Smooth muscle cell (in vitro differentiated cells): ENCODE results near the gene OR6K3. TPM values are rescaled to one million over a fixed set of nuclear protein-coding genes. Genes with fewer than 3 reads are reported as not detected.

Experiments
- DNase-seq: peaks from one replicate; lab custom pipeline; 2025; ENCODE audit not compliant: unreplicated experiment; lab: John Stamatoyannopoulos, UW
- H2AFZ ChIP-seq: fragments of 200-600 bp; sonication (generic); 2 replicates; pipeline ENCODE4 v1.6.0; 2016; ENCODE audit warnings: antibody characterized with exemption, low read depth, mild to moderate bottlenecking
- H3F3A ChIP-seq: fragments of 200-600 bp; sonication (generic); 2 replicates; pipeline ENCODE4 v1.6.0; 2017; ENCODE audit warnings: antibody characterized with exemption, low read depth
- H3K27ac ChIP-seq: fragments of 200-600 bp; sonication (generic); 2 replicates; pipeline ENCODE4 v1.5.1; 2016; ENCODE audit warnings: low read depth, mild to moderate bottlenecking
- H3K27me3 ChIP-seq: fragments of 200-600 bp; sonication (generic); 2 replicates; pipeline ENCODE4 v1.6.1; 2016; ENCODE audit warnings: low read depth, mild to moderate bottlenecking
- H3K36me3 ChIP-seq: fragments of 200-600 bp; sonication (generic); 2 replicates; pipeline ENCODE4 v1.5.1; 2016; ENCODE audit warnings: low read depth
- H3K4me1 ChIP-seq: fragments of 200-600 bp; sonication (generic); 2 replicates; pipeline ENCODE4 v1.5.1; 2016; ENCODE audit warnings: low read depth
- H3K4me2 ChIP-seq: fragments of 200-600 bp; sonication (generic); 2 replicates; pipeline ENCODE4 v1.6.0; 2016; ENCODE audit warnings: mild to moderate bottlenecking
- H3K4me3 ChIP-seq: fragments of 200-600 bp; sonication (generic); 2 replicates; pipeline ENCODE4 v1.5.1; 2016; ENCODE audit warnings: mild to moderate bottlenecking
- H3K79me2 ChIP-seq: fragments of 200-600 bp; sonication (generic); 2 replicates; pipeline ENCODE4 v1.6.0; 2016; ENCODE audit warnings: low read depth, mild to moderate bottlenecking
- H3K9ac ChIP-seq: fragments of 200-600 bp; sonication (generic); 2 replicates; pipeline ENCODE4 v1.6.0; 2016; ENCODE audit warnings: low read depth
- H3K9me3 ChIP-seq: fragments of 200-600 bp; sonication (generic); replicated peaks from 2 replicates; pipeline ENCODE4 v1.5.1; 2016; ENCODE audit warnings: low read depth
- H4K20me1 ChIP-seq: fragments of 200-600 bp; sonication (generic); 2 replicates; pipeline ENCODE4 v1.6.0; 2016; ENCODE audit warnings: low read depth
- CTCF ChIP-seq: fragments of 200-600 bp; sonication (generic); IDR thresholded peaks from 2 replicates; pipeline ENCODE4 v1.5.1; 2017; ENCODE audit warnings: borderline replicate concordance, mild to moderate bottlenecking, antibody characterized with exemption; ENCODE audit not compliant: insufficient read depth, poor library complexity, severe bottlenecking
- WGBS: methylation state at CpG from one replicate; pipeline ENCODE4 v1.1.7; 2016; ENCODE audit warnings: low lambda C conversion rate; 5-methylcytosine and 5-hydroxymethylcytosine counted together
- polyA plus RNA-seq: library from polyadenylated mRNA; unstranded; fragments of >200 nt; fragmentation: Nextera tagmentation; extraction: Ambion mirVana; gene quantifications from 2 replicates; pipeline ENCODE4 v1.2.1, GENCODE V29; 2016
- total RNA-seq: library from RNA; depleted of rRNA; stranded (reverse); fragments of >200 nt; gene quantifications from 2 replicates; pipeline ENCODE4 v1.2.3, GENCODE V29; 2014

Gene OR6K3
- total and polyA plus RNA-seq, 2 experiments from 2014 or later: not detected

- no peaks in the 10 kb centered on the region for H4K20me1 ChIP-seq
- H3K4me3 ChIP-seq: no peak overlapping the region
- no peak overlapping the region for H3K27ac ChIP-seq
- WGBS: 74% methylated on average over 4 of the region's 4 CpGs
- no peak for TF ChIP-seq CTCF
- H3K36me3 ChIP-seq: no peaks in the 10 kb centered on the region
- no peaks in the 10 kb centered on the region for H3K79me2 ChIP-seq
- no peak for DNase-seq
- H3K4me2 ChIP-seq: no peak overlapping the region
- no peaks in the 10 kb centered on the region for H3K9me3 ChIP-seq
- no peaks in the 10 kb centered on the region for H3K4me1 ChIP-seq
- no peak overlapping the region for H2AFZ ChIP-seq
- no peaks in the 10 kb centered on the region for H3K27me3 ChIP-seq
- H3K9ac ChIP-seq: no peak overlapping the region
- H3F3A ChIP-seq: no peaks in the 10 kb centered on the region
These were observed 44.8 kb downstream of the OR6K3 start for GRCh38 chr1:158675563-158676323.

GRCh38 chr1:158674302-158674701 is 46.2 kb downstream of the OR6K3 start:
- Histone ChIP-seq H3K4me2 (no peak overlapping the region), H3K4me1 (no peaks in the 10 kb centered on the region), H2AFZ (no peak overlapping the region), H4K20me1 (no peaks in the 10 kb centered on the region), H3K9me3 (no peaks in the 10 kb centered on the region), H3K36me3 (no peaks in the 10 kb centered on the region), H3F3A (no peaks in the 10 kb centered on the region), H3K79me2 (no peaks in the 10 kb centered on the region), H3K4me3 (no peak overlapping the region), H3K27ac (no peak overlapping the region), H3K27me3 (no peaks in the 10 kb centered on the region), H3K9ac (no peak overlapping the region)
- WGBS: 90% methylated on average over 7 of the region's 7 CpGs
- TF ChIP-seq CTCF: no peak
- DNase-seq: no peak

Other genes with a start within 250 kb of the OR6K3 start
- gene OR10R2, start 248.5 kb downstream of the OR6K3 start, total RNA-seq: not detected in 2 replicates
- not detected in 2 replicates for gene OR10R2, start 248.5 kb downstream of the OR6K3 start, polyA plus RNA-seq
- not detected in 2 replicates for gene OR6Y1, start 166.3 kb downstream of the OR6K3 start, total RNA-seq
- not detected in 2 replicates for gene OR6Y1, start 166.3 kb downstream of the OR6K3 start, polyA plus RNA-seq
- gene OR6P1, start 150.1 kb downstream of the OR6K3 start, total RNA-seq: not detected in 2 replicates
- gene OR6P1, start 150.1 kb downstream of the OR6K3 start, polyA plus RNA-seq: not detected in 2 replicates
- gene OR10X1, start 140.8 kb downstream of the OR6K3 start, total RNA-seq: not detected in 2 replicates
- not detected in 2 replicates for gene OR10X1, start 140.8 kb downstream of the OR6K3 start, polyA plus RNA-seq
- not detected in 2 replicates for gene OR10Z1, start 115.5 kb downstream of the OR6K3 start, total RNA-seq
- gene OR10Z1, start 115.5 kb downstream of the OR6K3 start, polyA plus RNA-seq: not detected in 2 replicates
- not detected in 2 replicates for gene SPTA1, start 34.0 kb downstream of the OR6K3 start, total RNA-seq
- gene SPTA1, start 34.0 kb downstream of the OR6K3 start, polyA plus RNA-seq: 0.55 TPM in 1 of 2 replicates, not detected in the other
- gene OR6K2, start 20.1 kb downstream of the OR6K3 start, total RNA-seq: not detected in 2 replicates
- gene OR6K2, start 20.1 kb downstream of the OR6K3 start, polyA plus RNA-seq: not detected in 2 replicates
- not detected in 2 replicates for gene OR6K6, start 34.0 kb upstream of the OR6K3 start, total RNA-seq
- gene OR6K6, start 34.0 kb upstream of the OR6K3 start, polyA plus RNA-seq: not detected in 2 replicates
- not detected in 2 replicates for gene OR6N1, start 51.5 kb upstream of the OR6K3 start, total RNA-seq
- gene OR6N1, start 51.5 kb upstream of the OR6K3 start, polyA plus RNA-seq: not detected in 2 replicates
- not detected in 2 replicates for gene OR6N2, start 60.5 kb upstream of the OR6K3 start, total RNA-seq
- gene OR6N2, start 60.5 kb upstream of the OR6K3 start, polyA plus RNA-seq: not detected in 2 replicates
- 0.09 TPM in 1 of 2 replicates, not detected in the other for gene MNDA, start 110.6 kb upstream of the OR6K3 start, total RNA-seq
- gene MNDA, start 110.6 kb upstream of the OR6K3 start, polyA plus RNA-seq: 0.39 TPM in 1 of 2 replicates, not detected in the other
- 0.22 TPM in 1 of 2 replicates, not detected in the other for gene PYHIN1, start 210.8 kb upstream of the OR6K3 start, total RNA-seq
- gene PYHIN1, start 210.8 kb upstream of the OR6K3 start, polyA plus RNA-seq: not detected in 2 replicates